Measurements from ENCODE around the gene RNF157. TPM values are rescaled to one million over a fixed set of nuclear protein-coding genes. Genes with fewer than 3 reads are reported as not detected.

RNF157 gene
- total and polyA plus RNA-seq, 2 of the 13 experiments (the other 11 are each of a cell fraction or from before 2014, with no cell fraction given): 0.44 to 1.5 TPM

- TF ChIP-seq HNRNPL (IDR thresholded peaks at IDR 0.05; ENCODE audit: low read depth, low read length) (no peak), TCF12 (IDR thresholded peaks at IDR 0.05) (no peak), TCF12 (CRISPR knock-in tag; IDR thresholded peaks at IDR 0.05) (no peak), ZBTB10 (CRISPR knock-in tag; IDR thresholded peaks at IDR 0.05; ENCODE audit: borderline replicate concordance) (no peak), ZNF253 (CRISPR knock-in tag; IDR thresholded peaks at IDR 0.05; ENCODE audit: borderline replicate concordance) (no peak), KAT8 (CRISPR knock-in tag; IDR thresholded peaks at IDR 0.05) (no peak; the same call in 1 of the 2 replicates), CENPT (CRISPR knock-in tag; IDR thresholded peaks at IDR 0.05; ENCODE audit: low read depth) (no peak), ZNF280B (CRISPR knock-in tag; IDR thresholded peaks at IDR 0.05; ENCODE audit: borderline replicate concordance) (peak; percentile 74; the same call in 1 of the 2 replicates), PAX8 (CRISPR knock-in tag; IDR thresholded peaks at IDR 0.05; ENCODE audit: borderline replicate concordance) (no peak), BRF2 (CRISPR knock-in tag; IDR thresholded peaks at IDR 0.05) (no peak), KLF11 (CRISPR knock-in tag; IDR thresholded peaks at IDR 0.05) (no peak), NFRKB (IDR thresholded peaks at IDR 0.05) (no peak), HCFC1 (IDR thresholded peaks at IDR 0.05; ENCODE audit: low read depth, low read length) (no peak), ZNF652 (CRISPR knock-in tag; IDR thresholded peaks at IDR 0.05; ENCODE audit: borderline replicate concordance, low read depth) (no peak), JUN (CRISPR knock-in tag; IDR thresholded peaks at IDR 0.05) (no peak), ZNF414 (CRISPR knock-in tag; IDR thresholded peaks at IDR 0.05) (no peak), MAZ (IDR thresholded peaks at IDR 0.05; ENCODE audit: borderline replicate concordance, low read depth, low read length) (no peak), MAZ (CRISPR knock-in tag; IDR thresholded peaks at IDR 0.05; ENCODE audit: low read depth) (no peak; the same call in 1 of the 2 replicates), FOSL1 (CRISPR knock-in tag; IDR thresholded peaks at IDR 0.05; ENCODE audit: borderline replicate concordance) (no peak)
- TF ChIP-seq, protein P1, sequence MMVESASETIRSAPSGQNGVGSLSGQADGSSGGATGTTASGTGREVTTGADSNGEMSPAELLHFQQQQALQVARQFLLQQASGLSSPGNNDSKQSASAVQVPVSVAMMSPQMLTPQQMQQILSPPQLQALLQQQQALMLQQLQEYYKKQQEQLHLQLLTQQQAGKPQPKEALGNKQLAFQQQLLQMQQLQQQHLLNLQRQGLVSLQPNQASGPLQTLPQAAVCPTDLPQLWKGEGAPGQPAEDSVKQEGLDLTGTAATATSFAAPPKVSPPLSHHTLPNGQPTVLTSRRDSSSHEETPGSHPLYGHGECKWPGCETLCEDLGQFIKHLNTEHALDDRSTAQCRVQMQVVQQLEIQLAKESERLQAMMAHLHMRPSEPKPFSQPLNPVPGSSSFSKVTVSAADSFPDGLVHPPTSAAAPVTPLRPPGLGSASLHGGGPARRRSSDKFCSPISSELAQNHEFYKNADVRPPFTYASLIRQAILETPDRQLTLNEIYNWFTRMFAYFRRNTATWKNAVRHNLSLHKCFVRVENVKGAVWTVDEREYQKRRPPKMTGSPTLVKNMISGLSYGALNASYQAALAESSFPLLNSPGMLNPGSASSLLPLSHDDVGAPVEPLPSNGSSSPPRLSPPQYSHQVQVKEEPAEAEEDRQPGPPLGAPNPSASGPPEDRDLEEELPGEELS (CRISPR knock-in tag; IDR thresholded peaks at IDR 0.05): no peak
Observed at GRCh38 chr17:76240461-76241203, at the start of gene RNF157 (continued).
